Endothelial cell of umbilical vein (primary cell): Measurements from ENCODE around the gene MPL. TPM values are rescaled to one million over a fixed set of nuclear protein-coding genes. Genes with fewer than 3 reads are reported as not detected.

Source experiments
- BruUV-seq: library from RNA; stranded (reverse); fragments of 400-500 nt; replicated peaks from 2 replicates; lab custom pipeline; 2021; lab: Mats Ljungman, UMichigan
- CTCF ChIA-PET: fragments of 300-600, 350-600 bp; sonication (Branson Sonifier 250); formaldehyde crosslinking; loops from one replicate; lab custom pipeline; 2021; ENCODE audit warnings: antibody characterized with exemption, inconsistent platforms; lab: Charles Lee
- POLR2A ChIA-PET: fragments of 300-600, 350-600 bp; sonication (Branson Sonifier 250); formaldehyde crosslinking; loops from one replicate; lab custom pipeline; 2021; ENCODE audit warnings: antibody characterized with exemption, inconsistent platforms; lab: Charles Lee
- DNase-seq: peaks from one replicate; pipeline ENCODE4 v3.0.0-alpha.2; 2011; ENCODE audit warnings: low read depth, low spot score
- FAIRE-seq: peaks from 2 replicates; lab custom pipeline; 2011; peaks lifted over from hg19 to GRCh38; lab: Jason Lieb, UNC
- H2AFZ ChIP-seq: 2 replicates; pipeline ENCODE4 v1.6.0; 2012; ENCODE audit warnings: low read depth, low read length, control low read depth, inconsistent platforms
- H3K27ac ChIP-seq: 2 replicates; pipeline ENCODE4 v1.5.1; 2011; ENCODE audit warnings: low read depth, mild to moderate bottlenecking, control low read depth, low read length, moderate library complexity; ENCODE audit not compliant: insufficient read depth
- H3K27me3 ChIP-seq, 2 experiments: 2 replicates each; pipeline versions ENCODE4 v1.6.0 to v1.6.1; 2011; ENCODE audit warnings: low read length in 2 of 2, mixed read lengths in 1 of 2; ENCODE audit not compliant: control insufficient read depth in 2 of 2, insufficient read depth in 2 of 2
- H3K36me3 ChIP-seq, 2 experiments: 2 replicates in 1 of 2; 3 replicates in 1 of 2; pipeline ENCODE4 v1.5.1; 2011; ENCODE audit warnings: low read length in 2 of 2, mild to moderate bottlenecking in 1 of 2, moderate library complexity in 1 of 2; ENCODE audit not compliant: control insufficient read depth in 2 of 2, insufficient read depth in 2 of 2; ENCODE audit errors: extremely low read depth in 1 of 2
- H3K4me1 ChIP-seq: 3 replicates; pipeline ENCODE4 v1.5.1; 2011; ENCODE audit warnings: mild to moderate bottlenecking, low read length; ENCODE audit not compliant: control insufficient read depth, insufficient read depth; ENCODE audit errors: extremely low read depth
- H3K4me2 ChIP-seq: 2 replicates; pipeline ENCODE4 v1.6.1; 2011; ENCODE audit warnings: low read length, control low read depth, mixed read lengths; ENCODE audit not compliant: insufficient read depth
- H3K4me3 ChIP-seq, 3 experiments: fragments of 200-600 bp in 1 of 3; sonication (generic), shearing (Covaris generic) in 1 of 3; replicated peaks in 1 of 3; 2 replicates each; pipeline ENCODE4 v1.5.1; 2011 to 2016; ENCODE audit warnings: control low read depth in 3 of 3, low read length in 3 of 3, mild to moderate bottlenecking in 2 of 3, inconsistent platforms in 1 of 3, low read depth in 1 of 3, moderate library complexity in 1 of 3; ENCODE audit not compliant: insufficient read depth in 1 of 3
- H3K79me2 ChIP-seq: 2 replicates; pipeline ENCODE4 v1.6.0; 2012; ENCODE audit warnings: low read length, inconsistent platforms; ENCODE audit not compliant: control insufficient read depth, insufficient read depth
- H3K9ac ChIP-seq: replicated peaks from 2 replicates; pipeline ENCODE3; 2011; ENCODE audit warnings: low read length, control low read depth; ENCODE audit not compliant: insufficient read depth; ENCODE audit errors: extremely low read depth
- H3K9me1 ChIP-seq: replicated peaks from 3 replicates; pipeline ENCODE4 v1.6.0; 2011; ENCODE audit warnings: mild to moderate bottlenecking, low read length; ENCODE audit not compliant: control insufficient read depth, insufficient read depth; ENCODE audit errors: extremely low read depth
- H3K9me3 ChIP-seq: replicated peaks from 2 replicates; pipeline ENCODE4 v1.5.1; 2012; ENCODE audit warnings: low read length, inconsistent platforms; ENCODE audit not compliant: control insufficient read depth, insufficient read depth
- H4K20me1 ChIP-seq: replicated peaks from 2 replicates; pipeline ENCODE3; 2011; ENCODE audit warnings: mild to moderate bottlenecking, low read length; ENCODE audit not compliant: control insufficient read depth, insufficient read depth; ENCODE audit errors: extremely low read depth
- EZH2 ChIP-seq: IDR thresholded peaks from 2 replicates; pipeline ENCODE4 v1.6.1; 2012; ENCODE audit warnings: borderline replicate concordance, low read depth, mild to moderate bottlenecking, moderate library complexity, low read length, inconsistent platforms; ENCODE audit not compliant: severe bottlenecking
- FOS ChIP-seq: IDR thresholded peaks from 2 replicates; pipeline ENCODE4 v1.6.1; 2011; ENCODE audit warnings: mild to moderate bottlenecking, low read length, moderate library complexity, borderline replicate concordance; ENCODE audit not compliant: insufficient read depth
- GATA2 ChIP-seq: IDR thresholded peaks from 2 replicates; pipeline ENCODE4 v1.7.0; 2011; ENCODE audit warnings: low read depth, mild to moderate bottlenecking, moderate library complexity, mixed read lengths, low read length; ENCODE audit not compliant: insufficient read length, insufficient read depth
- JUN ChIP-seq: IDR thresholded peaks from 2 replicates; pipeline ENCODE4 v1.6.1; 2011; ENCODE audit warnings: borderline replicate concordance, low read depth; ENCODE audit not compliant: insufficient read length, insufficient read depth
- MYC ChIP-seq: IDR thresholded peaks from one replicate; pipeline ENCODE4 v1.6.1; 2011; ENCODE audit warnings: mild to moderate bottlenecking, low read depth, low read length
- POLR2A ChIP-seq: IDR thresholded peaks from 2 replicates; pipeline ENCODE4 v1.6.1; 2012; ENCODE audit warnings: low read depth, mild to moderate bottlenecking, control low read depth, low read length
- POLR2AphosphoS5 ChIP-seq: IDR thresholded peaks from 2 replicates; pipeline ENCODE4 v1.6.1; 2012; ENCODE audit warnings: low read depth, mild to moderate bottlenecking, control low read depth, low read length, moderate library complexity; ENCODE audit not compliant: insufficient read depth
- dilution Hi-C: fragments of 300-500 bp; cut with MboI; formaldehyde crosslinking; loops from one replicate; pipeline ENCODE4 v1.15.0; 2019; ENCODE audit warnings: low sequenced_read_pairs; ENCODE audit not compliant: extremely low pct_ligation_motif_present
- intact Hi-C: fragments of 100-400 bp; cut with micrococcal nuclease; formaldehyde crosslinking; loops from one replicate; pipeline ENCODE4 v1.10.0; 2022
- polyA plus RNA-seq, 4 experiments: library from polyadenylated mRNA; depleted of rRNA in 3 of 4; stranded (reverse) in 3 of 4; unstranded in 1 of 4; fragments of >200 nt; gene quantifications; 2 replicates each; pipeline versions ENCODE4 v1.2.1 to v1.2.3, GENCODE V29; 2011 to 2012; ENCODE audit warnings: missing spikeins in 1 of 4
- total RNA-seq: library from RNA; stranded (reverse); gene quantifications from 2 replicates; pipeline ENCODE4 v1.2.3, GENCODE V29; 2021
- TF ChIP-seq, protein P1 (sequence below), 2 donors: IDR thresholded peaks; 1 replicate in 1 of 2; 2 replicates in 1 of 2; pipeline ENCODE4 v1.5.1; 2011; ENCODE audit warnings: low read length in 2 of 2, mild to moderate bottlenecking in 2 of 2, moderate library complexity in 2 of 2, control low read depth in 1 of 2, inconsistent platforms in 1 of 2, low read depth in 1 of 2; ENCODE audit not compliant: insufficient read depth in 1 of 2; ENCODE audit errors: extremely low read depth in 1 of 2
- TF ChIP-seq, protein P2 (sequence below): IDR thresholded peaks from 2 replicates; pipeline ENCODE4 v1.6.1; 2011; ENCODE audit not compliant: insufficient read depth, insufficient read length

MPL gene
- total and polyA plus RNA-seq, 2 donors (not counting 3 experiments of a cell fraction or from before 2014, with no cell fraction given), result 0.14 to 0.24 TPM

DNA sequence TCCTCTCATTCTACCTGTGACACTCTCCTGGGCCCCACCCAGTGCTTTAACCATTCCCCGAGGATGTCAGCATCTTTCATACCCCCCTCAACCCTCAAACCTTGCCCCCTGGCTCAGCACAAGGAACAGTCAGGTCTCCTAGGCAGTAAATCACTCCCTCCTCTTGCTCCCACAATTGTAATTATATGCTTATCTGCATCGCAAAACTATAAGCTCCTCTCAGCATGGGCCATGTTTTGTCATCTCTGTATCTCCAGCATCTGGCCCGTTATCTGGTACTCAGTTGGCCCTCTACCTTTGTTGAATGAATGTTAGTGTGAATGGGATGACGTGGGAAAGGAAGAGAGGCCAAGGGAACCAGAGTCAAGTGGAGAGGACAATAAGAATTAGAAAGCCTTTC lies 32.9 kb downstream of the MPL start:
- no peak overlapping the region for H3K9ac ChIP-seq
- dilution Hi-C loops, result no loop called here
- TF ChIP-seq, protein P1, sequence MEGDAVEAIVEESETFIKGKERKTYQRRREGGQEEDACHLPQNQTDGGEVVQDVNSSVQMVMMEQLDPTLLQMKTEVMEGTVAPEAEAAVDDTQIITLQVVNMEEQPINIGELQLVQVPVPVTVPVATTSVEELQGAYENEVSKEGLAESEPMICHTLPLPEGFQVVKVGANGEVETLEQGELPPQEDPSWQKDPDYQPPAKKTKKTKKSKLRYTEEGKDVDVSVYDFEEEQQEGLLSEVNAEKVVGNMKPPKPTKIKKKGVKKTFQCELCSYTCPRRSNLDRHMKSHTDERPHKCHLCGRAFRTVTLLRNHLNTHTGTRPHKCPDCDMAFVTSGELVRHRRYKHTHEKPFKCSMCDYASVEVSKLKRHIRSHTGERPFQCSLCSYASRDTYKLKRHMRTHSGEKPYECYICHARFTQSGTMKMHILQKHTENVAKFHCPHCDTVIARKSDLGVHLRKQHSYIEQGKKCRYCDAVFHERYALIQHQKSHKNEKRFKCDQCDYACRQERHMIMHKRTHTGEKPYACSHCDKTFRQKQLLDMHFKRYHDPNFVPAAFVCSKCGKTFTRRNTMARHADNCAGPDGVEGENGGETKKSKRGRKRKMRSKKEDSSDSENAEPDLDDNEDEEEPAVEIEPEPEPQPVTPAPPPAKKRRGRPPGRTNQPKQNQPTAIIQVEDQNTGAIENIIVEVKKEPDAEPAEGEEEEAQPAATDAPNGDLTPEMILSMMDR (IDR thresholded peaks at IDR 0.05; ENCODE audit: extremely low read depth in 1 of 2, insufficient read depth in 1 of 2, low read depth in 1 of 2, low read length in 2 of 2), result no peak
- TF ChIP-seq FOS, result no peak
- TF ChIP-seq GATA2, result no peak
- no peak for TF ChIP-seq POLR2AphosphoS5
- no peak for TF ChIP-seq JUN
- no peak for TF ChIP-seq POLR2A
- TF ChIP-seq EZH2, result no peak
- no peak for TF ChIP-seq MYC
- TF ChIP-seq, protein P2, sequence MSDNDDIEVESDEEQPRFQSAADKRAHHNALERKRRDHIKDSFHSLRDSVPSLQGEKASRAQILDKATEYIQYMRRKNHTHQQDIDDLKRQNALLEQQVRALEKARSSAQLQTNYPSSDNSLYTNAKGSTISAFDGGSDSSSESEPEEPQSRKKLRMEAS, result no peak

More for the DNA sequence above, 32.9 kb downstream of the MPL start:
- Histone ChIP-seq H3K4me2 (no peak overlapping the region), H3K4me1 (peaks cover 42% of the 10 kb centered on the region), H3K9me1 (no peaks in the 10 kb centered on the region), H3K27me3 (no peaks in the 10 kb centered on the region), H3K9me3 (no peaks in the 10 kb centered on the region), H4K20me1 (no peaks in the 10 kb centered on the region), H3K79me2 (peaks cover 35% of the 10 kb centered on the region), H3K36me3 (no peaks in the 10 kb centered on the region), H3K4me3 (no peak overlapping the region), H2AFZ (no peak overlapping the region), H3K27ac (no peak overlapping the region)
- DNase-seq (no peak), FAIRE-seq (no peak)
- BruUV-seq, result no TSS peak
- POLR2A ChIA-PET, result no interaction called here
- intact Hi-C loops, result no loop called here
- CTCF ChIA-PET, result no interaction called here
